SK-N-SH (cell line): ENCODE data around the gene COL20A1. TPM values are rescaled to one million over a fixed set of nuclear protein-coding genes. Genes with fewer than 3 reads are reported as not detected.

Experiments
- CTCF ChIA-PET: fragments of 300-600, 350-600 bp; formaldehyde crosslinking; extraction: SDS; loops from one replicate; lab custom pipeline; 2021; lab: Yijun Ruan, JAX
- POLR2A ChIA-PET: fragments of 350-600 bp; sonication (Branson Sonifier 250); formaldehyde crosslinking; extraction: SDS; loops from one replicate; lab custom pipeline; 2020; ENCODE audit warnings: antibody characterized with exemption, inconsistent platforms; lab: Yijun Ruan, JAX
- DNase-seq: peaks from one replicate; pipeline ENCODE4 v3.0.0; 2012
- H2AFZ ChIP-seq: fragments of 200-600 bp; sonication (generic); 2 replicates; pipeline ENCODE4 v1.8.1; 2016; ENCODE audit warnings: antibody characterized with exemption, mild to moderate bottlenecking, low read depth
- H3F3A ChIP-seq: fragments of 200-600 bp; sonication (generic); replicated peaks from 2 replicates; pipeline ENCODE3; 2016; ENCODE audit warnings: antibody characterized with exemption, mild to moderate bottlenecking; ENCODE audit not compliant: insufficient read depth
- H3K27ac ChIP-seq, 2 experiments: fragments of 200-500 bp in 1 of 2; fragments of 200-600 bp in 1 of 2; sonication (Bioruptor generic) in 1 of 2; sonication (generic), shearing (Covaris generic) in 1 of 2; 2 replicates each; pipeline versions ENCODE4 v1.5.1 to v1.6.1; 2014 to 2016; ENCODE audit warnings: low read depth in 2 of 2, inconsistent platforms in 1 of 2, low read length in 1 of 2, mild to moderate bottlenecking in 1 of 2, mixed read lengths in 1 of 2
- H3K27me3 ChIP-seq: fragments of 200-600 bp; sonication (generic), shearing (Covaris generic); 2 replicates; pipeline ENCODE4 v1.6.1; 2016; ENCODE audit warnings: mixed run types; ENCODE audit not compliant: insufficient read depth
- H3K36me3 ChIP-seq, 2 experiments: fragments of 200-500 bp in 1 of 2; fragments of 200-600 bp in 1 of 2; sonication (Bioruptor generic) in 1 of 2; sonication (generic) in 1 of 2; replicated peaks in 1 of 2; 2 replicates each; pipeline versions ENCODE3 to v1.5.1; 2014 to 2016; ENCODE audit warnings: low read length in 1 of 2, mild to moderate bottlenecking in 1 of 2; ENCODE audit not compliant: insufficient read depth in 2 of 2, control insufficient read depth in 1 of 2
- H3K4me1 ChIP-seq, 2 experiments: fragments of 200-500 bp in 1 of 2; fragments of 200-600 bp in 1 of 2; sonication (Bioruptor generic) in 1 of 2; sonication (generic), shearing (Covaris generic) in 1 of 2; 2 replicates each; pipeline versions ENCODE4 v1.5.1 to v1.6.1; 2014 to 2016; ENCODE audit warnings: low read depth in 1 of 2, low read length in 1 of 2, mixed run types in 1 of 2; ENCODE audit not compliant: insufficient read depth in 2 of 2, control insufficient read depth in 1 of 2
- H3K4me2 ChIP-seq: fragments of 200-600 bp; sonication (generic), shearing (Covaris generic); 2 replicates; pipeline ENCODE4 v1.6.1; 2017; ENCODE audit warnings: mixed run types
- H3K4me3 ChIP-seq, 2 experiments: fragments of 200-500 bp in 1 of 2; fragments of 200-600 bp in 1 of 2; sonication (Bioruptor generic) in 1 of 2; sonication (generic), shearing (Covaris generic) in 1 of 2; 2 replicates each; pipeline versions ENCODE4 v1.5.1 to v1.8.1; 2014 to 2016; ENCODE audit warnings: low read depth in 2 of 2, inconsistent platforms in 1 of 2, low read length in 1 of 2, mild to moderate bottlenecking in 1 of 2, mixed read lengths in 1 of 2, moderate library complexity in 1 of 2
- H3K79me2 ChIP-seq: fragments of 200-600 bp; sonication (generic); 2 replicates; pipeline ENCODE4 v1.8.1; 2017; ENCODE audit warnings: mild to moderate bottlenecking; ENCODE audit not compliant: insufficient read depth
- H3K9ac ChIP-seq: fragments of 200-600 bp; sonication (generic); 2 replicates; pipeline ENCODE4 v1.6.1; 2017; ENCODE audit warnings: mixed run types
- H3K9me2 ChIP-seq: fragments of 200-600 bp; sonication (generic); 2 replicates; pipeline ENCODE4 v1.6.1; 2017; ENCODE audit warnings: mixed run types
- H3K9me3 ChIP-seq: fragments of 200-600 bp; sonication (generic); 2 replicates; pipeline ENCODE4 v1.6.1; 2017; ENCODE audit warnings: mixed run types, mild to moderate bottlenecking, moderate library complexity
- H4K20me1 ChIP-seq: fragments of 200-600 bp; sonication (generic); 2 replicates; pipeline ENCODE4 v1.6.1; 2017; ENCODE audit warnings: mild to moderate bottlenecking, mixed run types; ENCODE audit not compliant: insufficient read depth
- CTCF ChIP-seq: fragments of 200-600 bp; sonication (generic); IDR thresholded peaks from 2 replicates; pipeline ENCODE4 v1.6.1; 2017; ENCODE audit warnings: antibody characterized with exemption, mild to moderate bottlenecking, moderate library complexity
- FOSL2 ChIP-seq: IDR thresholded peaks from 2 replicates; pipeline ENCODE4 v1.4.0; 2012; ENCODE audit warnings: low read depth, mild to moderate bottlenecking, moderate library complexity, borderline replicate concordance
- FOXJ3 ChIP-seq: sonication (generic); formaldehyde crosslinking; IDR thresholded peaks from 2 replicates; pipeline ENCODE4 v1.5.1; 2020; ENCODE audit warnings: mild to moderate bottlenecking, missing genetic modification reagents
- GATA2 ChIP-seq: sonication (generic); formaldehyde crosslinking; IDR thresholded peaks from 2 replicates; pipeline ENCODE4 v1.5.0; 2020; ENCODE audit warnings: mild to moderate bottlenecking, missing genetic modification reagents
- JUND ChIP-seq: IDR thresholded peaks from 2 replicates; pipeline ENCODE4 v1.4.0; 2012
- MAX ChIP-seq: IDR thresholded peaks from 2 replicates; pipeline ENCODE4 v1.4.0; 2012; ENCODE audit warnings: low read depth
- MEF2A ChIP-seq: IDR thresholded peaks from 2 replicates; pipeline ENCODE4 v1.4.0; 2012; ENCODE audit warnings: low read depth, borderline replicate concordance
- NRF1 ChIP-seq: IDR thresholded peaks from 2 replicates; pipeline ENCODE4 v1.6.1; 2012; ENCODE audit warnings: low read depth, mild to moderate bottlenecking, low read length
- PBX3 ChIP-seq: IDR thresholded peaks from 2 replicates; pipeline ENCODE4; 2012
- POLR2AphosphoS5 ChIP-seq: IDR thresholded peaks from 2 replicates; pipeline ENCODE4 v1.6.1; 2012; ENCODE audit warnings: low read depth, low read length
- RAD21 ChIP-seq: IDR thresholded peaks from 2 replicates; pipeline ENCODE4 v1.6.1; 2012; ENCODE audit warnings: mild to moderate bottlenecking, low read length
- RCOR1 ChIP-seq: fragments of 150-350 bp; IDR thresholded peaks from 2 replicates; pipeline ENCODE4 v1.6.1; 2017; ENCODE audit warnings: antibody characterized with exemption, low read length
- REST ChIP-seq: IDR thresholded peaks from 2 replicates; pipeline ENCODE4 v1.6.1; 2012; ENCODE audit warnings: mild to moderate bottlenecking, low read depth, low read length, moderate library complexity
- TAF1 ChIP-seq: IDR thresholded peaks from 2 replicates; pipeline ENCODE4 v1.6.1; 2012; ENCODE audit warnings: low read depth, mild to moderate bottlenecking, low read length, moderate library complexity, borderline replicate concordance
- USF1 ChIP-seq: IDR thresholded peaks from 2 replicates; pipeline ENCODE4 v1.4.0; 2012; ENCODE audit warnings: low read depth, borderline replicate concordance
- YY1 ChIP-seq: IDR thresholded peaks from 2 replicates; pipeline ENCODE4 v1.4.0; 2012; ENCODE audit warnings: low read depth, mild to moderate bottlenecking
- ZBTB33 ChIP-seq: IDR thresholded peaks from 2 replicates; pipeline ENCODE4 v1.4.0; 2012; ENCODE audit warnings: low read depth, borderline replicate concordance
- WGBS: methylation state at CpG from one replicate; pipeline ENCODE4 v1.1.6; 2017; ENCODE audit warnings: low lambda C conversion rate; 5-methylcytosine and 5-hydroxymethylcytosine counted together
- polyA plus RNA-seq, 3 experiments: library from polyadenylated mRNA; depleted of rRNA; stranded (reverse); fragments of >200 nt; gene quantifications; 2 replicates each; pipeline ENCODE4 v1.2.3, GENCODE V29; 2012

The COL20A1 gene
- polyA plus RNA-seq, 1 of the 3 experiments (the other 2 are of a cell fraction): not detected

- Histone ChIP-seq H3K4me3 (no peak overlapping the region), H3K79me2 (no peaks in the 10 kb centered on the region), H3K4me1 (peaks cover 0 to 4% of the 10 kb centered on the region in 2 experiments; a peak in 1 of 4 replicates), H3K9ac (no peak overlapping the region), H2AFZ (no peak overlapping the region), H3K27ac (no peak overlapping the region), H3F3A (no peaks in the 10 kb centered on the region), H3K27me3 (no peaks in the 10 kb centered on the region), H3K9me3 (no peaks in the 10 kb centered on the region), H3K36me3 (no peaks in the 10 kb centered on the region), H3K9me2 (no peaks in the 10 kb centered on the region), H4K20me1 (no peaks in the 10 kb centered on the region), H3K4me2 (no peak overlapping the region)
- DNase-seq: no peak
- POLR2A ChIA-PET: no interaction called here
- TF ChIP-seq REST: no peak
- TF ChIP-seq NRF1: no peak
- TF ChIP-seq POLR2AphosphoS5: no peak
- TF ChIP-seq RAD21: no peak
- TF ChIP-seq ZBTB33: no peak
- TF ChIP-seq MAX: no peak
- TF ChIP-seq CTCF: no peak
- TF ChIP-seq TAF1: no peak
- TF ChIP-seq USF1: no peak
- no peak for TF ChIP-seq FOXJ3 (CRISPR knock-in tag)
- TF ChIP-seq YY1: no peak
- TF ChIP-seq PBX3: no peak
- TF ChIP-seq MEF2A: no peak
- no peak for TF ChIP-seq GATA2 (CRISPR knock-in tag)
- TF ChIP-seq JUND: no peak
- no peak for TF ChIP-seq RCOR1
- TF ChIP-seq FOSL2: no peak
- WGBS: 65% methylated on average over 19 of the region's 30 CpGs
- CTCF ChIA-PET: interaction anchor here (1.1 to 3.0 kb wide), 5 partner anchors 9 to 187 kb away, joined by 3 to 19 read pairs (median 10); no protein-coding TSS in a partner anchor
These were observed 73.7 kb downstream of the COL20A1 start for GRCh38 chr20:63366390-63367365.
